Adrenal gland (tissue), 5 donors: Measurements from ENCODE around the gene TMEM8B.

ENCODE experiments used
- CTCF ChIP-seq, 6 experiments: fragments of 450-650 bp in 4 of 6; fragments of 200-600 bp in 2 of 6; sonication (generic) in 1 of 6; IDR thresholded peaks; 1 replicate in 5 of 6; 2 replicates in 1 of 6; pipeline versions ENCODE4 v1.5.1 to v1.8.0; 2016 to 2021; ENCODE audit warnings: antibody characterized with exemption in 6 of 6, mild to moderate bottlenecking in 2 of 6, moderate library complexity in 1 of 6
- POLR2A ChIP-seq, 2 donors: fragments of 450-650 bp; IDR thresholded peaks; one replicate each; pipeline ENCODE4 v1.6.1; 2017; ENCODE audit warnings: antibody characterized with exemption in 2 of 2, mild to moderate bottlenecking in 2 of 2, moderate library complexity in 1 of 2
- donor health status: DM: no; HTN: no; CAD: no.

GRCh38 chr9:35910613-35911359 lies 81.8 kb downstream of the TMEM8B start:
- TF ChIP-seq CTCF (IDR thresholded peaks at IDR 0.05) (peak in 5 of 6 experiments; percentile 8 to 42 (median 35)), POLR2A (IDR thresholded peaks at IDR 0.05) (peak in 1 of 2 donors; percentile 32)
